SU-DHL-6 (cell line): ENCODE data around the gene LCMT2.

ENCODE experiments used
- EZH2phosphoT487 ChIP-seq: fragments of 200-600 bp; sonication (generic), shearing (Covaris generic); conservative IDR thresholded peaks from 2 replicates; pipeline ENCODE4 v1.6.1; 2018; ENCODE audit warnings: mild to moderate bottlenecking, antibody characterized with exemption, low read length, moderate library complexity, mixed read lengths
- TF ChIP-seq, protein P1 (sequence below): fragments of 200-600 bp; sonication (generic); IDR thresholded peaks from one replicate; pipeline ENCODE4 v1.5.1; 2017; ENCODE audit warnings: antibody characterized with exemption, mild to moderate bottlenecking, low read length, moderate library complexity; ENCODE audit not compliant: insufficient read depth, poor library complexity, severe bottlenecking

GRCh38 chr15:43287254-43287653 lies 43.1 kb downstream of the LCMT2 start:
- TF ChIP-seq, protein P1, sequence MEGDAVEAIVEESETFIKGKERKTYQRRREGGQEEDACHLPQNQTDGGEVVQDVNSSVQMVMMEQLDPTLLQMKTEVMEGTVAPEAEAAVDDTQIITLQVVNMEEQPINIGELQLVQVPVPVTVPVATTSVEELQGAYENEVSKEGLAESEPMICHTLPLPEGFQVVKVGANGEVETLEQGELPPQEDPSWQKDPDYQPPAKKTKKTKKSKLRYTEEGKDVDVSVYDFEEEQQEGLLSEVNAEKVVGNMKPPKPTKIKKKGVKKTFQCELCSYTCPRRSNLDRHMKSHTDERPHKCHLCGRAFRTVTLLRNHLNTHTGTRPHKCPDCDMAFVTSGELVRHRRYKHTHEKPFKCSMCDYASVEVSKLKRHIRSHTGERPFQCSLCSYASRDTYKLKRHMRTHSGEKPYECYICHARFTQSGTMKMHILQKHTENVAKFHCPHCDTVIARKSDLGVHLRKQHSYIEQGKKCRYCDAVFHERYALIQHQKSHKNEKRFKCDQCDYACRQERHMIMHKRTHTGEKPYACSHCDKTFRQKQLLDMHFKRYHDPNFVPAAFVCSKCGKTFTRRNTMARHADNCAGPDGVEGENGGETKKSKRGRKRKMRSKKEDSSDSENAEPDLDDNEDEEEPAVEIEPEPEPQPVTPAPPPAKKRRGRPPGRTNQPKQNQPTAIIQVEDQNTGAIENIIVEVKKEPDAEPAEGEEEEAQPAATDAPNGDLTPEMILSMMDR, result no peak
- TF ChIP-seq EZH2phosphoT487, result no peak
